ENCODE results near the gene NUP98.

DNA sequence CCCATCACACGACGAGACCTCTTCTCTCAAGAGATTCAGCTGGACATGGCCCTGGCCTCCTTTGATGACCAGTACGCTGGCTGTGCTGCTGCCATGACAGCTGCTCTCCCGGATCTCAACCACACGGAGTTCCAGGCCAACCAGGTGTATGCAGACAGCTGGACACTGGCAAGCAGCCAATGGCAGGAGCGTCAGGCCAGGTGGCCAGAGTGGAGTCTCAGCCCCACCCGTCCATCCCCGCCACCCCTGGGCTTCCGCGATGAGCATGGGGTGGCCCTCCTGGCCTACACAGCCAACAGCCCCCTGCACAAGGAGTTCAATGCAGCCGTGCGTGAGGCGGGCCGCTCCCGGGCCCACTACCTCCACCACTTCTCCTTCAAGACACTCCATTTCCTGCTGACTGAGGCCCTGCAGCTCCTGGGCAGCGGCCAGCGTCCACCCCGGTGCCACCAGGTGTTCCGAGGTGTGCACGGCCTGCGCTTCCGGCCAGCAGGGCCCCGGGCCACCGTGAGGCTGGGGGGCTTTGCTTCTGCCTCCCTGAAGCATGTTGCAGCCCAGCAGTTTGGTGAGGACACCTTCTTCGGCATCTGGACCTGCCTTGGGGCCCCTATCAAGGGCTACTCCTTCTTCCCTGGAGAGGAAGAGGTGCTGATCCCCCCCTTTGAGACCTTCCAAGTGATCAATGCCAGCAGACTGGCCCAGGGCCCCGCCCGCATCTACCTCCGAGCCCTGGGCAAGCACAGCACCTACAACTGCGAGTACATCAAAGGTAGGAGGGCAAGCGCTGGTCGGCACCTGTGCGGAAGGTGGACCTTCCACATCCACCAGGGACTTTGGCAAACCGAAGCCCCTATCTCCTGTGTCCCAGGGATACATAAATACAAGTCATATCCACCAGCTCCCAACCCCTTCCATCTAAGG is 137.5 kb downstream of the NUP98 start:
- TF ChIP-seq, protein P1, sequence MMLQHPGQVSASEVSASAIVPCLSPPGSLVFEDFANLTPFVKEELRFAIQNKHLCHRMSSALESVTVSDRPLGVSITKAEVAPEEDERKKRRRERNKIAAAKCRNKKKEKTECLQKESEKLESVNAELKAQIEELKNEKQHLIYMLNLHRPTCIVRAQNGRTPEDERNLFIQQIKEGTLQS (IDR thresholded peaks at IDR 0.05; ENCODE audit: borderline replicate concordance, extremely low read depth, low read depth, low read length): no peak
- TF ChIP-seq TCF12 (IDR thresholded peaks at IDR 0.05; ENCODE audit: low read depth, low read length): no peak
- TF ChIP-seq, protein P2, sequence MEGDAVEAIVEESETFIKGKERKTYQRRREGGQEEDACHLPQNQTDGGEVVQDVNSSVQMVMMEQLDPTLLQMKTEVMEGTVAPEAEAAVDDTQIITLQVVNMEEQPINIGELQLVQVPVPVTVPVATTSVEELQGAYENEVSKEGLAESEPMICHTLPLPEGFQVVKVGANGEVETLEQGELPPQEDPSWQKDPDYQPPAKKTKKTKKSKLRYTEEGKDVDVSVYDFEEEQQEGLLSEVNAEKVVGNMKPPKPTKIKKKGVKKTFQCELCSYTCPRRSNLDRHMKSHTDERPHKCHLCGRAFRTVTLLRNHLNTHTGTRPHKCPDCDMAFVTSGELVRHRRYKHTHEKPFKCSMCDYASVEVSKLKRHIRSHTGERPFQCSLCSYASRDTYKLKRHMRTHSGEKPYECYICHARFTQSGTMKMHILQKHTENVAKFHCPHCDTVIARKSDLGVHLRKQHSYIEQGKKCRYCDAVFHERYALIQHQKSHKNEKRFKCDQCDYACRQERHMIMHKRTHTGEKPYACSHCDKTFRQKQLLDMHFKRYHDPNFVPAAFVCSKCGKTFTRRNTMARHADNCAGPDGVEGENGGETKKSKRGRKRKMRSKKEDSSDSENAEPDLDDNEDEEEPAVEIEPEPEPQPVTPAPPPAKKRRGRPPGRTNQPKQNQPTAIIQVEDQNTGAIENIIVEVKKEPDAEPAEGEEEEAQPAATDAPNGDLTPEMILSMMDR (IDR thresholded peaks at IDR 0.05 in 2 of 3, conservative IDR thresholded peaks at IDR 0.05 in 1 of 3; ENCODE audit: control insufficient read depth in 2 of 3, extremely low read depth in 1 of 3, insufficient read depth in 1 of 3, low read depth in 3 of 3, low read length in 3 of 3): no peak
- TF ChIP-seq SIN3A (IDR thresholded peaks at IDR 0.05; ENCODE audit: low read depth, low read length): no peak
- no peak for TF ChIP-seq NR2C2 (IDR thresholded peaks at IDR 0.05; ENCODE audit: borderline replicate concordance, control insufficient read depth, insufficient read length, low read depth)
- no peak for TF ChIP-seq RFX5 (IDR thresholded peaks at IDR 0.05; ENCODE audit: low read depth, low read length)
- no peak for TF ChIP-seq RCOR1 (conservative IDR thresholded peaks at IDR 0.05; ENCODE audit: low read depth, low read length)
- no peak for TF ChIP-seq SMC3 (IDR thresholded peaks at IDR 0.05; ENCODE audit: borderline replicate concordance, low read length)
- TF ChIP-seq CHD1 (IDR thresholded peaks at IDR 0.05; ENCODE audit: low read depth, low read length): no peak
- no peak for TF ChIP-seq RAD21 (IDR thresholded peaks at IDR 0.05; ENCODE audit: insufficient read depth, low read depth, low read length)
- TF ChIP-seq CBFB (IDR thresholded peaks at IDR 0.05; ENCODE audit: low read depth): no peak
- no peak for TF ChIP-seq KDM1A (IDR thresholded peaks at IDR 0.05; ENCODE audit: borderline replicate concordance)
- TF ChIP-seq EZH2 (IDR thresholded peaks at IDR 0.05; ENCODE audit: borderline replicate concordance, control insufficient read depth, low read depth, low read length): no peak

Measured in GM12878 (cell line).